Stimulated activated CD8-positive, alpha-beta memory T cell treated with anti-CD3 and anti-CD28 coated beads, Interleukin-7, amount 100 ng/mL, for 48 hours (primary cell): ENCODE data around the gene TACC3.

ENCODE experiments used
- DNase-seq, 2 donors: peaks; one replicate each; pipeline ENCODE4 v3.0.0-alpha.2; 2020; ENCODE audit warnings: low read depth in 1 of 2; ENCODE audit errors: extremely low read depth in 1 of 2

The TACC3 gene

GRCh38 chr4:1770245-1770644, 48.9 kb downstream of the TACC3 start:
- no peak for DNase-seq

- no peak for DNase-seq
Observed at GRCh38 chr4:1770791-1771231, 49.5 kb downstream of the TACC3 start.

GRCh38 chr4:1771555-1772305, 50.4 kb downstream of the TACC3 start:
- DNase-seq, result no peak

GRCh38 chr4:1772853-1773538, 51.7 kb downstream of the TACC3 start:
- no peak for DNase-seq

GRCh38 chr4:1773754-1774153, 52.4 kb downstream of the TACC3 start:
- DNase-seq, result no peak

- DNase-seq, result no peak
Observed at GRCh38 chr4:1775731-1776500, 54.6 kb downstream of the TACC3 start.

- no peak for DNase-seq
Observed at GRCh38 chr4:1776521-1777161, 55.3 kb downstream of the TACC3 start.

GRCh38 chr4:1777822-1778641, 56.7 kb downstream of the TACC3 start:
- no peak for DNase-seq

GRCh38 chr4:1778642-1779392, 57.5 kb downstream of the TACC3 start:
- DNase-seq, result no peak

GRCh38 chr4:1779588-1780382, 58.5 kb downstream of the TACC3 start:
- no peak for DNase-seq

GRCh38 chr4:1780435-1780834, 59.1 kb downstream of the TACC3 start:
- no peak for DNase-seq

- no peak for DNase-seq
Observed at GRCh38 chr4:1783015-1783414, 61.7 kb downstream of the TACC3 start.

GRCh38 chr4:1783970-1784369, 62.6 kb downstream of the TACC3 start:
- no peak for DNase-seq

GRCh38 chr4:1784395-1784788, 63.1 kb downstream of the TACC3 start:
- DNase-seq, result no peak

- no peak for DNase-seq
Observed at GRCh38 chr4:1784789-1785591, 63.7 kb downstream of the TACC3 start.

- no peak for DNase-seq
Observed at GRCh38 chr4:1785592-1785991, 64.3 kb downstream of the TACC3 start.

- no peak for DNase-seq
Observed at GRCh38 chr4:1786544-1787362, 65.4 kb downstream of the TACC3 start.
